ENCODE results near the gene PRR23E. TPM values are rescaled to one million over a fixed set of nuclear protein-coding genes. Genes with fewer than 3 reads are reported as not detected.

The PRR23E gene
- total and polyA plus RNA-seq, 2 experiments from 2014 or later = not detected

DNA sequence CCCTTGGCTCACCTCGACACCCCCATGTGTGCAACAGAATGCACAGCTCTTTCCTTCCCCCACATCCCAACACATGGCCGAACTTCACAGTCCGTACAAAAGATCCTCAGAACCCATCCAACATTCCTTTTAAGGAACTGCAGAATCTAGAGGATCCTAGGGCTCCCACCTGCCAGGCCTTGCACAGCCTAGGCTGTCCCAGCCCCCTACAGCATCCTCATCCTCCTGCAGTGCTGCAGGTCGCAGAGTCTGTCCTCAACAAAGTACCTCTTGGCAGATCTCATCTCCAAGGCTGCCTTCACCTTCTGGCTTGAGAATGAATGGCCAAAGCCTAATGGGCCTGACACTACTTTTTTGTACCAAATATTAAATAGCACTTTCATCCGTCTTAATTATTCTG, 19.8 kb downstream of the PRR23E start (continued):
- TF ChIP-seq, protein P1, sequence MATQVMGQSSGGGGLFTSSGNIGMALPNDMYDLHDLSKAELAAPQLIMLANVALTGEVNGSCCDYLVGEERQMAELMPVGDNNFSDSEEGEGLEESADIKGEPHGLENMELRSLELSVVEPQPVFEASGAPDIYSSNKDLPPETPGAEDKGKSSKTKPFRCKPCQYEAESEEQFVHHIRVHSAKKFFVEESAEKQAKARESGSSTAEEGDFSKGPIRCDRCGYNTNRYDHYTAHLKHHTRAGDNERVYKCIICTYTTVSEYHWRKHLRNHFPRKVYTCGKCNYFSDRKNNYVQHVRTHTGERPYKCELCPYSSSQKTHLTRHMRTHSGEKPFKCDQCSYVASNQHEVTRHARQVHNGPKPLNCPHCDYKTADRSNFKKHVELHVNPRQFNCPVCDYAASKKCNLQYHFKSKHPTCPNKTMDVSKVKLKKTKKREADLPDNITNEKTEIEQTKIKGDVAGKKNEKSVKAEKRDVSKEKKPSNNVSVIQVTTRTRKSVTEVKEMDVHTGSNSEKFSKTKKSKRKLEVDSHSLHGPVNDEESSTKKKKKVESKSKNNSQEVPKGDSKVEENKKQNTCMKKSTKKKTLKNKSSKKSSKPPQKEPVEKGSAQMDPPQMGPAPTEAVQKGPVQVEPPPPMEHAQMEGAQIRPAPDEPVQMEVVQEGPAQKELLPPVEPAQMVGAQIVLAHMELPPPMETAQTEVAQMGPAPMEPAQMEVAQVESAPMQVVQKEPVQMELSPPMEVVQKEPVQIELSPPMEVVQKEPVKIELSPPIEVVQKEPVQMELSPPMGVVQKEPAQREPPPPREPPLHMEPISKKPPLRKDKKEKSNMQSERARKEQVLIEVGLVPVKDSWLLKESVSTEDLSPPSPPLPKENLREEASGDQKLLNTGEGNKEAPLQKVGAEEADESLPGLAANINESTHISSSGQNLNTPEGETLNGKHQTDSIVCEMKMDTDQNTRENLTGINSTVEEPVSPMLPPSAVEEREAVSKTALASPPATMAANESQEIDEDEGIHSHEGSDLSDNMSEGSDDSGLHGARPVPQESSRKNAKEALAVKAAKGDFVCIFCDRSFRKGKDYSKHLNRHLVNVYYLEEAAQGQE (IDR thresholded peaks at IDR 0.05; ENCODE audit: unreplicated experiment) = no peak

DNA sequence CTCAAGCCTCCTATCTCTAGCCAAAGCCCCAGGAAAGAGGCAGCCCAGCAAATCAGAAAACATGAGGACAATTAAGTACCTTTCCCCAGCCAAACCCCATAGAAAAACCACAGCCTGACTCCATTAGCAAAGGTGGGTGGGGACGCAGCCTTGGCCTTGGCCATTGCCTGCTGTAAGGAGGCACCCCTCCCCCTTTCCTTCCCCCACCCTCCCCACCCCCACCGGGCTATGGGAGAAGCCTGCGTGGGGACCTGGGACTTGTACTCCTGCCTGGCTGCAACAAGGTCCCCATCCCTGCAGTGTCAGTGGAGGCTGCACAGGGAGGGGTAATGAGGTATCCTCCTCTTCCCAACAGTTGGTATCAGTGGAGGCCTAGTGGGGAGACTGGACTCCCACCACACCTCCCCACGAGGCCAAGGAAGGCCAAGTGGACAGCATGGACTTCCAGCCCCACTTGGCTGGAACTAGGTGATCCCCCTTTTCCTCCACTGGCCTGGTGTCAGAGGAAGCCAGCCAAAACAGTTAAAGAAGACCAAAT, 20.5 kb downstream of the PRR23E start:
- H3K9me2 ChIP-seq (ENCODE audit: insufficient read depth) = no peaks in the 10 kb centered on the region
- DNase-seq (ENCODE audit: low spot score) (no peak), ATAC-seq (no peak)
- H3K27ac Mint-ChIP-seq = no peak overlapping the region
- no peaks in the 10 kb centered on the region for H3K36me3 Mint-ChIP-seq (ENCODE audit: low read depth)
- H3K4me1 Mint-ChIP-seq = no peaks in the 10 kb centered on the region; the same call in 1 of the 3 replicates
- H4K20me1 ChIP-seq (replicated peaks; ENCODE audit: insufficient read depth) = no peaks in the 10 kb centered on the region
- no peaks in the 10 kb centered on the region for H3K9me3 Mint-ChIP-seq
- no peaks in the 10 kb centered on the region for H3K36me3 ChIP-seq (ENCODE audit: insufficient read depth)
- H3K4me3 Mint-ChIP-seq = no peak overlapping the region
- H2AFZ ChIP-seq = no peak overlapping the region
- no peak overlapping the region for H3K27ac ChIP-seq (ENCODE audit: low read depth)
- no peaks in the 10 kb centered on the region for H3K27me3 ChIP-seq (ENCODE audit: insufficient read depth)
- no peak overlapping the region for H3K4me2 ChIP-seq
- H3F3A ChIP-seq (replicated peaks; ENCODE audit: low read depth) = no peaks in the 10 kb centered on the region
- no peaks in the 10 kb centered on the region for H3K4me1 ChIP-seq (ENCODE audit: insufficient read depth)
- H3K4me3 ChIP-seq = no peak overlapping the region
- peaks cover 7% of the 10 kb centered on the region for H3K27me3 Mint-ChIP-seq (ENCODE audit: insufficient read depth, low read depth, poor library complexity)
- no peaks in the 10 kb centered on the region for H3K79me2 ChIP-seq (replicated peaks; ENCODE audit: insufficient read depth)
- TF ChIP-seq, protein P2, sequence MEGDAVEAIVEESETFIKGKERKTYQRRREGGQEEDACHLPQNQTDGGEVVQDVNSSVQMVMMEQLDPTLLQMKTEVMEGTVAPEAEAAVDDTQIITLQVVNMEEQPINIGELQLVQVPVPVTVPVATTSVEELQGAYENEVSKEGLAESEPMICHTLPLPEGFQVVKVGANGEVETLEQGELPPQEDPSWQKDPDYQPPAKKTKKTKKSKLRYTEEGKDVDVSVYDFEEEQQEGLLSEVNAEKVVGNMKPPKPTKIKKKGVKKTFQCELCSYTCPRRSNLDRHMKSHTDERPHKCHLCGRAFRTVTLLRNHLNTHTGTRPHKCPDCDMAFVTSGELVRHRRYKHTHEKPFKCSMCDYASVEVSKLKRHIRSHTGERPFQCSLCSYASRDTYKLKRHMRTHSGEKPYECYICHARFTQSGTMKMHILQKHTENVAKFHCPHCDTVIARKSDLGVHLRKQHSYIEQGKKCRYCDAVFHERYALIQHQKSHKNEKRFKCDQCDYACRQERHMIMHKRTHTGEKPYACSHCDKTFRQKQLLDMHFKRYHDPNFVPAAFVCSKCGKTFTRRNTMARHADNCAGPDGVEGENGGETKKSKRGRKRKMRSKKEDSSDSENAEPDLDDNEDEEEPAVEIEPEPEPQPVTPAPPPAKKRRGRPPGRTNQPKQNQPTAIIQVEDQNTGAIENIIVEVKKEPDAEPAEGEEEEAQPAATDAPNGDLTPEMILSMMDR (conservative IDR thresholded peaks at IDR 0.05; ENCODE audit: low read depth in 2 of 2) = no peak
- TF ChIP-seq ZNF331 (CRISPR knock-in tag; IDR thresholded peaks at IDR 0.05; ENCODE audit: low read depth) = no peak
- TF ChIP-seq, protein P3, sequence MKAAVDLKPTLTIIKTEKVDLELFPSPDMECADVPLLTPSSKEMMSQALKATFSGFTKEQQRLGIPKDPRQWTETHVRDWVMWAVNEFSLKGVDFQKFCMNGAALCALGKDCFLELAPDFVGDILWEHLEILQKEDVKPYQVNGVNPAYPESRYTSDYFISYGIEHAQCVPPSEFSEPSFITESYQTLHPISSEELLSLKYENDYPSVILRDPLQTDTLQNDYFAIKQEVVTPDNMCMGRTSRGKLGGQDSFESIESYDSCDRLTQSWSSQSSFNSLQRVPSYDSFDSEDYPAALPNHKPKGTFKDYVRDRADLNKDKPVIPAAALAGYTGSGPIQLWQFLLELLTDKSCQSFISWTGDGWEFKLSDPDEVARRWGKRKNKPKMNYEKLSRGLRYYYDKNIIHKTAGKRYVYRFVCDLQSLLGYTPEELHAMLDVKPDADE (IDR thresholded peaks at IDR 0.05) = no peak
- TF ChIP-seq EZH2 (IDR thresholded peaks at IDR 0.05; ENCODE audit: low read depth, unreplicated experiment) = no peak
- TF ChIP-seq, protein P1 (IDR thresholded peaks at IDR 0.05; ENCODE audit: unreplicated experiment) = no peak
- TF ChIP-seq, protein P4, sequence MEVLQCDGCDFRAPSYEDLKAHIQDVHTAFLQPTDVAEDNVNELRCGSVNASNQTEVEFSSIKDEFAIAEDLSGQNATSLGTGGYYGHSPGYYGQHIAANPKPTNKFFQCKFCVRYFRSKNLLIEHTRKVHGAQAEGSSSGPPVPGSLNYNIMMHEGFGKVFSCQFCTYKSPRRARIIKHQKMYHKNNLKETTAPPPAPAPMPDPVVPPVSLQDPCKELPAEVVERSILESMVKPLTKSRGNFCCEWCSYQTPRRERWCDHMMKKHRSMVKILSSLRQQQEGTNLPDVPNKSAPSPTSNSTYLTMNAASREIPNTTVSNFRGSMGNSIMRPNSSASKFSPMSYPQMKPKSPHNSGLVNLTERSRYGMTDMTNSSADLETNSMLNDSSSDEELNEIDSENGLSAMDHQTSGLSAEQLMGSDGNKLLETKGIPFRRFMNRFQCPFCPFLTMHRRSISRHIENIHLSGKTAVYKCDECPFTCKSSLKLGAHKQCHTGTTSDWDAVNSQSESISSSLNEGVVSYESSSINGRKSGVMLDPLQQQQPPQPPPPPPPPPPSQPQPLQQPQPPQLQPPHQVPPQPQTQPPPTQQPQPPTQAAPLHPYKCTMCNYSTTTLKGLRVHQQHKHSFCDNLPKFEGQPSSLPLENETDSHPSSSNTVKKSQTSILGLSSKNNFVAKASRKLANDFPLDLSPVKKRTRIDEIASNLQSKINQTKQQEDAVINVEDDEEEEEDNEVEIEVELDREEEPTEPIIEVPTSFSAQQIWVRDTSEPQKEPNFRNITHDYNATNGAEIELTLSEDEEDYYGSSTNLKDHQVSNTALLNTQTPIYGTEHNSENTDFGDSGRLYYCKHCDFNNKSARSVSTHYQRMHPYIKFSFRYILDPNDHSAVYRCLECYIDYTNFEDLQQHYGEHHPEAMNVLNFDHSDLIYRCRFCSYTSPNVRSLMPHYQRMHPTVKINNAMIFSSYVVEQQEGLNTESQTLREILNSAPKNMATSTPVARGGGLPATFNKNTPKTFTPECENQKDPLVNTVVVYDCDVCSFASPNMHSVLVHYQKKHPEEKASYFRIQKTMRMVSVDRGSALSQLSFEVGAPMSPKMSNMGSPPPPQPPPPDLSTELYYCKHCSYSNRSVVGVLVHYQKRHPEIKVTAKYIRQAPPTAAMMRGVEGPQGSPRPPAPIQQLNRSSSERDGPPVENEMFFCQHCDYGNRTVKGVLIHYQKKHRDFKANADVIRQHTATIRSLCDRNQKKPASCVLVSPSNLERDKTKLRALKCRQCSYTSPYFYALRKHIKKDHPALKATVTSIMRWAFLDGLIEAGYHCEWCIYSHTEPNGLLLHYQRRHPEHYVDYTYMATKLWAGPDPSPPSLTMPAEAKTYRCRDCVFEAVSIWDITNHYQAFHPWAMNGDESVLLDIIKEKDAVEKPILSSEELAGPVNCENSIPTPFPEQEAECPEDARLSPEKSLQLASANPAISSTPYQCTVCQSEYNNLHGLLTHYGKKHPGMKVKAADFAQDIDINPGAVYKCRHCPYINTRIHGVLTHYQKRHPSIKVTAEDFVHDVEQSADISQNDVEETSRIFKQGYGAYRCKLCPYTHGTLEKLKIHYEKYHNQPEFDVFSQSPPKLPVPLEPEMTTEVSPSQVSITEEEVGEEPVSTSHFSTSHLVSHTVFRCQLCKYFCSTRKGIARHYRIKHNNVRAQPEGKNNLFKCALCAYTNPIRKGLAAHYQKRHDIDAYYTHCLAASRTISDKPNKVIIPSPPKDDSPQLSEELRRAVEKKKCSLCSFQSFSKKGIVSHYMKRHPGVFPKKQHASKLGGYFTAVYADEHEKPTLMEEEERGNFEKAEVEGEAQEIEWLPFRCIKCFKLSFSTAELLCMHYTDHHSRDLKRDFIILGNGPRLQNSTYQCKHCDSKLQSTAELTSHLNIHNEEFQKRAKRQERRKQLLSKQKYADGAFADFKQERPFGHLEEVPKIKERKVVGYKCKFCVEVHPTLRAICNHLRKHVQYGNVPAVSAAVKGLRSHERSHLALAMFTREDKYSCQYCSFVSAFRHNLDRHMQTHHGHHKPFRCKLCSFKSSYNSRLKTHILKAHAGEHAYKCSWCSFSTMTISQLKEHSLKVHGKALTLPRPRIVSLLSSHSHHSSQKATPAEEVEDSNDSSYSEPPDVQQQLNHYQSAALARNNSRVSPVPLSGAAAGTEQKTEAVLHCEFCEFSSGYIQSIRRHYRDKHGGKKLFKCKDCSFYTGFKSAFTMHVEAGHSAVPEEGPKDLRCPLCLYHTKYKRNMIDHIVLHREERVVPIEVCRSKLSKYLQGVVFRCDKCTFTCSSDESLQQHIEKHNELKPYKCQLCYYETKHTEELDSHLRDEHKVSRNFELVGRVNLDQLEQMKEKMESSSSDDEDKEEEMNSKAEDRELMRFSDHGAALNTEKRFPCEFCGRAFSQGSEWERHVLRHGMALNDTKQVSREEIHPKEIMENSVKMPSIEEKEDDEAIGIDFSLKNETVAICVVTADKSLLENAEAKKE (CRISPR knock-in tag; IDR thresholded peaks at IDR 0.05) = no peak
- TF ChIP-seq POLR2AphosphoS5 (IDR thresholded peaks at IDR 0.05; ENCODE audit: low read depth) = no peak

Measured in GM23338 (cell line).